ENCODE measurements around the gene TMEM168.

DNA sequence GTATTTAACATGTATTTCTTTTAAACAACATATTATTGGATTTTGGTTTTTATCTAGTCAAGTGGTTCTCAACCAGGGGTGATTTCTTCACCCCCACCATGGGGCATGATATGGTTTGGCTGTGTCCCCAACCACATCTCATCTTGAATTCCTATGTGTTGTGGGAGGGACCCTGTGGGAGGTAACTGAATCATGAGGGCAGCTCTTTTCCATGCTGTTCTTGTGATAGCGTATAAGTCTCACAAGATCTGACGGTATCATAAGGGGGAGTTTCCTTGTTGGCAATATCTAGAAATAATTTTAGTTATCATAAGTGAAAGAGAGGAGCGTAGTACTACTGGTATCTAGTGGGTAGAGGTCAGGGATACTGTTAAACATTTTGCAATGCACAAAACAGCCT, 37.6 kb downstream of the TMEM168 start:
- TF ChIP-seq POLR2A (IDR thresholded peaks at IDR 0.05) = no peak
- TF ChIP-seq, protein P1, sequence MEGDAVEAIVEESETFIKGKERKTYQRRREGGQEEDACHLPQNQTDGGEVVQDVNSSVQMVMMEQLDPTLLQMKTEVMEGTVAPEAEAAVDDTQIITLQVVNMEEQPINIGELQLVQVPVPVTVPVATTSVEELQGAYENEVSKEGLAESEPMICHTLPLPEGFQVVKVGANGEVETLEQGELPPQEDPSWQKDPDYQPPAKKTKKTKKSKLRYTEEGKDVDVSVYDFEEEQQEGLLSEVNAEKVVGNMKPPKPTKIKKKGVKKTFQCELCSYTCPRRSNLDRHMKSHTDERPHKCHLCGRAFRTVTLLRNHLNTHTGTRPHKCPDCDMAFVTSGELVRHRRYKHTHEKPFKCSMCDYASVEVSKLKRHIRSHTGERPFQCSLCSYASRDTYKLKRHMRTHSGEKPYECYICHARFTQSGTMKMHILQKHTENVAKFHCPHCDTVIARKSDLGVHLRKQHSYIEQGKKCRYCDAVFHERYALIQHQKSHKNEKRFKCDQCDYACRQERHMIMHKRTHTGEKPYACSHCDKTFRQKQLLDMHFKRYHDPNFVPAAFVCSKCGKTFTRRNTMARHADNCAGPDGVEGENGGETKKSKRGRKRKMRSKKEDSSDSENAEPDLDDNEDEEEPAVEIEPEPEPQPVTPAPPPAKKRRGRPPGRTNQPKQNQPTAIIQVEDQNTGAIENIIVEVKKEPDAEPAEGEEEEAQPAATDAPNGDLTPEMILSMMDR (IDR thresholded peaks at IDR 0.05) = no peak
